Measurements from ENCODE around the gene EVPL.

Gene EVPL

GRCh38 chr17:76053246-76054111, 26.4 kb upstream of the EVPL start:
- no peak for DNase-seq
- H3K36me3 Mint-ChIP-seq (ENCODE audit: low read depth), result peaks cover 70% of the 10 kb centered on the region
- no peaks in the 10 kb centered on the region for H3K27me3 Mint-ChIP-seq (ENCODE audit: low read depth, poor library complexity)
- peaks cover 16% of the 10 kb centered on the region for H3K4me1 Mint-ChIP-seq
- no peaks in the 10 kb centered on the region for H3K9me3 Mint-ChIP-seq
- peak overlapping the region; percentile 86 for H3K27ac Mint-ChIP-seq
- no peak for TF ChIP-seq CTCF (IDR thresholded peaks at IDR 0.05)
- no peak overlapping the region for H3K4me3 Mint-ChIP-seq

- Mint-ChIP-seq H3K27ac (peak overlapping the region; percentile 11), H3K27me3 (ENCODE audit: low read depth, poor library complexity) (no peaks in the 10 kb centered on the region), H3K36me3 (ENCODE audit: low read depth) (peaks cover 69% of the 10 kb centered on the region), H3K9me3 (no peaks in the 10 kb centered on the region), H3K4me1 (peaks cover 16% of the 10 kb centered on the region), H3K4me3 (no peak overlapping the region)
- DNase-seq, result no peak
- no peak for TF ChIP-seq CTCF (IDR thresholded peaks at IDR 0.05)
These were observed 24.5 kb upstream of the EVPL start for GRCh38 chr17:76051561-76051960.

- Mint-ChIP-seq H3K27ac (no peak overlapping the region), H3K9me3 (no peaks in the 10 kb centered on the region), H3K36me3 (ENCODE audit: low read depth) (peaks cover 69% of the 10 kb centered on the region), H3K4me3 (no peak overlapping the region), H3K4me1 (peaks cover 16% of the 10 kb centered on the region), H3K27me3 (ENCODE audit: low read depth, poor library complexity) (no peaks in the 10 kb centered on the region)
- no peak for TF ChIP-seq CTCF (IDR thresholded peaks at IDR 0.05)
- DNase-seq, result no peak
These were observed 23.7 kb upstream of the EVPL start for GRCh38 chr17:76050538-76051467.

GRCh38 chr17:76049836-76050537, 22.9 kb upstream of the EVPL start:
- H3K27ac Mint-ChIP-seq, result peak overlapping the region; percentile 65
- peaks cover 77% of the 10 kb centered on the region for H3K36me3 Mint-ChIP-seq (ENCODE audit: low read depth)
- no peaks in the 10 kb centered on the region for H3K9me3 Mint-ChIP-seq
- no peaks in the 10 kb centered on the region for H3K27me3 Mint-ChIP-seq (ENCODE audit: low read depth, poor library complexity)
- no peak for TF ChIP-seq CTCF (IDR thresholded peaks at IDR 0.05)
- no peak for DNase-seq
- peaks cover 16% of the 10 kb centered on the region for H3K4me1 Mint-ChIP-seq
- H3K4me3 Mint-ChIP-seq, result no peak overlapping the region

- peak overlapping the region; percentile 3 for H3K27ac Mint-ChIP-seq
These were observed 22.1 kb upstream of the EVPL start for GRCh38 chr17:76049239-76049638.

More at GRCh38 chr17:76049239-76049638, 22.1 kb upstream of the EVPL start:
- peaks cover 84% of the 10 kb centered on the region for H3K36me3 Mint-ChIP-seq (ENCODE audit: low read depth)
- no peaks in the 10 kb centered on the region for H3K27me3 Mint-ChIP-seq (ENCODE audit: low read depth, poor library complexity)
- no peak for DNase-seq
- no peak overlapping the region for H3K4me3 Mint-ChIP-seq
- peaks cover 16% of the 10 kb centered on the region for H3K4me1 Mint-ChIP-seq
- TF ChIP-seq CTCF (IDR thresholded peaks at IDR 0.05), result no peak
- H3K9me3 Mint-ChIP-seq, result no peaks in the 10 kb centered on the region
